SK-N-SH (cell line): Measurements from ENCODE around the gene GAB4. TPM values are rescaled to one million over a fixed set of nuclear protein-coding genes. Genes with fewer than 3 reads are reported as not detected.

Source experiments
- CTCF ChIA-PET: fragments of 300-600, 350-600 bp; formaldehyde crosslinking; extraction: SDS; loops from one replicate; lab custom pipeline; 2021; lab: Yijun Ruan, JAX
- POLR2A ChIA-PET: fragments of 350-600 bp; sonication (Branson Sonifier 250); formaldehyde crosslinking; extraction: SDS; loops from one replicate; lab custom pipeline; 2020; ENCODE audit warnings: antibody characterized with exemption, inconsistent platforms; lab: Yijun Ruan, JAX
- DNase-seq: peaks from one replicate; pipeline ENCODE4 v3.0.0; 2012
- H2AFZ ChIP-seq: fragments of 200-600 bp; sonication (generic); 2 replicates; pipeline ENCODE4 v1.8.1; 2016; ENCODE audit warnings: antibody characterized with exemption, mild to moderate bottlenecking, low read depth
- H3F3A ChIP-seq: fragments of 200-600 bp; sonication (generic); replicated peaks from 2 replicates; pipeline ENCODE3; 2016; ENCODE audit warnings: antibody characterized with exemption, mild to moderate bottlenecking; ENCODE audit not compliant: insufficient read depth
- H3K27ac ChIP-seq, 2 experiments: fragments of 200-500 bp in 1 of 2; fragments of 200-600 bp in 1 of 2; sonication (Bioruptor generic) in 1 of 2; sonication (generic), shearing (Covaris generic) in 1 of 2; 2 replicates each; pipeline versions ENCODE4 v1.5.1 to v1.6.1; 2014 to 2016; ENCODE audit warnings: low read depth in 2 of 2, inconsistent platforms in 1 of 2, low read length in 1 of 2, mild to moderate bottlenecking in 1 of 2, mixed read lengths in 1 of 2
- H3K27me3 ChIP-seq: fragments of 200-600 bp; sonication (generic), shearing (Covaris generic); 2 replicates; pipeline ENCODE4 v1.6.1; 2016; ENCODE audit warnings: mixed run types; ENCODE audit not compliant: insufficient read depth
- H3K36me3 ChIP-seq, 2 experiments: fragments of 200-500 bp in 1 of 2; fragments of 200-600 bp in 1 of 2; sonication (Bioruptor generic) in 1 of 2; sonication (generic) in 1 of 2; replicated peaks in 1 of 2; 2 replicates each; pipeline versions ENCODE3 to v1.5.1; 2014 to 2016; ENCODE audit warnings: low read length in 1 of 2, mild to moderate bottlenecking in 1 of 2; ENCODE audit not compliant: insufficient read depth in 2 of 2, control insufficient read depth in 1 of 2
- H3K4me1 ChIP-seq, 2 experiments: fragments of 200-500 bp in 1 of 2; fragments of 200-600 bp in 1 of 2; sonication (Bioruptor generic) in 1 of 2; sonication (generic), shearing (Covaris generic) in 1 of 2; 2 replicates each; pipeline versions ENCODE4 v1.5.1 to v1.6.1; 2014 to 2016; ENCODE audit warnings: low read depth in 1 of 2, low read length in 1 of 2, mixed run types in 1 of 2; ENCODE audit not compliant: insufficient read depth in 2 of 2, control insufficient read depth in 1 of 2
- H3K4me2 ChIP-seq: fragments of 200-600 bp; sonication (generic), shearing (Covaris generic); 2 replicates; pipeline ENCODE4 v1.6.1; 2017; ENCODE audit warnings: mixed run types
- H3K4me3 ChIP-seq, 2 experiments: fragments of 200-500 bp in 1 of 2; fragments of 200-600 bp in 1 of 2; sonication (Bioruptor generic) in 1 of 2; sonication (generic), shearing (Covaris generic) in 1 of 2; 2 replicates each; pipeline versions ENCODE4 v1.5.1 to v1.8.1; 2014 to 2016; ENCODE audit warnings: low read depth in 2 of 2, inconsistent platforms in 1 of 2, low read length in 1 of 2, mild to moderate bottlenecking in 1 of 2, mixed read lengths in 1 of 2, moderate library complexity in 1 of 2
- H3K79me2 ChIP-seq: fragments of 200-600 bp; sonication (generic); 2 replicates; pipeline ENCODE4 v1.8.1; 2017; ENCODE audit warnings: mild to moderate bottlenecking; ENCODE audit not compliant: insufficient read depth
- H3K9ac ChIP-seq: fragments of 200-600 bp; sonication (generic); 2 replicates; pipeline ENCODE4 v1.6.1; 2017; ENCODE audit warnings: mixed run types
- H3K9me2 ChIP-seq: fragments of 200-600 bp; sonication (generic); 2 replicates; pipeline ENCODE4 v1.6.1; 2017; ENCODE audit warnings: mixed run types
- H3K9me3 ChIP-seq: fragments of 200-600 bp; sonication (generic); 2 replicates; pipeline ENCODE4 v1.6.1; 2017; ENCODE audit warnings: mixed run types, mild to moderate bottlenecking, moderate library complexity
- H4K20me1 ChIP-seq: fragments of 200-600 bp; sonication (generic); 2 replicates; pipeline ENCODE4 v1.6.1; 2017; ENCODE audit warnings: mild to moderate bottlenecking, mixed run types; ENCODE audit not compliant: insufficient read depth
- CHD2 ChIP-seq: fragments of 150-350 bp; IDR thresholded peaks from 2 replicates; pipeline ENCODE4 v1.6.1; 2018; ENCODE audit warnings: low read length; ENCODE audit not compliant: partially characterized antibody
- EP300 ChIP-seq, 2 experiments: IDR thresholded peaks; 2 replicates each; pipeline versions ENCODE4 v1.4.0 to v1.6.1; 2012; ENCODE audit warnings: borderline replicate concordance in 1 of 2, low read depth in 1 of 2, low read length in 1 of 2
- EZH2phosphoT487 ChIP-seq: fragments of 200-600 bp; sonication (generic); IDR thresholded peaks from 2 replicates; pipeline ENCODE4 v1.6.1; 2017; ENCODE audit warnings: low read depth, mixed run types, mild to moderate bottlenecking, antibody characterized with exemption, moderate library complexity, borderline replicate concordance
- FOXM1 ChIP-seq: IDR thresholded peaks from 2 replicates; pipeline ENCODE4 v1.4.0; 2012; ENCODE audit warnings: low read depth, mild to moderate bottlenecking
- MEF2A ChIP-seq: IDR thresholded peaks from 2 replicates; pipeline ENCODE4 v1.4.0; 2012; ENCODE audit warnings: low read depth, borderline replicate concordance
- MXI1 ChIP-seq: IDR thresholded peaks from 2 replicates; pipeline ENCODE4 v1.6.1; 2012; ENCODE audit warnings: mild to moderate bottlenecking, low read depth, low read length, improper control_type of control experiment
- NFIC ChIP-seq: IDR thresholded peaks from 2 replicates; pipeline ENCODE4 v1.4.0; 2012; ENCODE audit warnings: borderline replicate concordance
- NRF1 ChIP-seq: IDR thresholded peaks from 2 replicates; pipeline ENCODE4 v1.6.1; 2012; ENCODE audit warnings: low read depth, mild to moderate bottlenecking, low read length
- POLR2AphosphoS5 ChIP-seq: IDR thresholded peaks from 2 replicates; pipeline ENCODE4 v1.6.1; 2012; ENCODE audit warnings: low read depth, low read length
- RAD21 ChIP-seq: IDR thresholded peaks from 2 replicates; pipeline ENCODE4 v1.6.1; 2012; ENCODE audit warnings: mild to moderate bottlenecking, low read length
- RCOR1 ChIP-seq: fragments of 150-350 bp; IDR thresholded peaks from 2 replicates; pipeline ENCODE4 v1.6.1; 2017; ENCODE audit warnings: antibody characterized with exemption, low read length
- RFX5 ChIP-seq: IDR thresholded peaks from 2 replicates; pipeline ENCODE4 v1.6.1; 2012; ENCODE audit warnings: mild to moderate bottlenecking, improper control_type of control experiment, low read length
- TCF12 ChIP-seq: IDR thresholded peaks from 2 replicates; pipeline ENCODE4 v1.4.0; 2012
- WGBS: methylation state at CpG from one replicate; pipeline ENCODE4 v1.1.6; 2017; ENCODE audit warnings: low lambda C conversion rate; 5-methylcytosine and 5-hydroxymethylcytosine counted together
- polyA plus RNA-seq, 3 experiments: library from polyadenylated mRNA; depleted of rRNA; stranded (reverse); fragments of >200 nt; gene quantifications; 2 replicates each; pipeline ENCODE4 v1.2.3, GENCODE V29; 2012
- TF ChIP-seq, protein P1 (sequence below): IDR thresholded peaks from 2 replicates; pipeline ENCODE4 v1.6.1; 2012; ENCODE audit warnings: mild to moderate bottlenecking, low read depth, low read length, moderate library complexity
- TF ChIP-seq, protein P2 (sequence below): fragments of 150-350 bp; IDR thresholded peaks from 2 replicates; pipeline ENCODE4 v1.6.1; 2016; ENCODE audit warnings: mild to moderate bottlenecking, low read depth, low read length
- TF ChIP-seq, protein P3 (sequence below): IDR thresholded peaks from 2 replicates; pipeline ENCODE4 v1.4.0; 2012; ENCODE audit warnings: low read depth

The GAB4 gene
- polyA plus RNA-seq (2012; rRNA removed), result not detected in 2 replicates
- not detected in 2 replicates for polyA plus RNA-seq (2012; cell fraction: cytosol; rRNA removed)
- polyA plus RNA-seq (2012; cell fraction: nucleus; rRNA removed), result not detected in 2 replicates

GRCh38 chr22:17007852-17008731 lies at the start of gene GAB4:
Gene GAB4 (minus strand): TSS chr22:17008222. CDS start chr22:17008114, 108 bp downstream.
- Histone ChIP-seq H3F3A (no peaks in the 10 kb centered on the region), H3K9me2 (no peaks in the 10 kb centered on the region), H3K9me3 (no peaks in the 10 kb centered on the region), H3K27ac (no peak within 1 kb of the TSS), H3K4me2 (no peak within 1 kb of the TSS), H3K4me1 (no peaks in the 10 kb centered on the region), H3K36me3 (no peaks in the 10 kb centered on the region), H4K20me1 (no peaks in the 10 kb centered on the region), H3K27me3 (no peaks in the 10 kb centered on the region; the same call in 1 of the 2 replicates), H3K4me3 (no peak within 1 kb of the TSS), H3K79me2 (no peaks in the 10 kb centered on the region), H3K9ac (no peak within 1 kb of the TSS), H2AFZ (no peak within 1 kb of the TSS)
- DNase-seq, result no peak
- ChIA-PET POLR2A (no interaction called here), CTCF (no interaction called here)
- TF ChIP-seq MXI1, result no peak
- TF ChIP-seq, protein P1, sequence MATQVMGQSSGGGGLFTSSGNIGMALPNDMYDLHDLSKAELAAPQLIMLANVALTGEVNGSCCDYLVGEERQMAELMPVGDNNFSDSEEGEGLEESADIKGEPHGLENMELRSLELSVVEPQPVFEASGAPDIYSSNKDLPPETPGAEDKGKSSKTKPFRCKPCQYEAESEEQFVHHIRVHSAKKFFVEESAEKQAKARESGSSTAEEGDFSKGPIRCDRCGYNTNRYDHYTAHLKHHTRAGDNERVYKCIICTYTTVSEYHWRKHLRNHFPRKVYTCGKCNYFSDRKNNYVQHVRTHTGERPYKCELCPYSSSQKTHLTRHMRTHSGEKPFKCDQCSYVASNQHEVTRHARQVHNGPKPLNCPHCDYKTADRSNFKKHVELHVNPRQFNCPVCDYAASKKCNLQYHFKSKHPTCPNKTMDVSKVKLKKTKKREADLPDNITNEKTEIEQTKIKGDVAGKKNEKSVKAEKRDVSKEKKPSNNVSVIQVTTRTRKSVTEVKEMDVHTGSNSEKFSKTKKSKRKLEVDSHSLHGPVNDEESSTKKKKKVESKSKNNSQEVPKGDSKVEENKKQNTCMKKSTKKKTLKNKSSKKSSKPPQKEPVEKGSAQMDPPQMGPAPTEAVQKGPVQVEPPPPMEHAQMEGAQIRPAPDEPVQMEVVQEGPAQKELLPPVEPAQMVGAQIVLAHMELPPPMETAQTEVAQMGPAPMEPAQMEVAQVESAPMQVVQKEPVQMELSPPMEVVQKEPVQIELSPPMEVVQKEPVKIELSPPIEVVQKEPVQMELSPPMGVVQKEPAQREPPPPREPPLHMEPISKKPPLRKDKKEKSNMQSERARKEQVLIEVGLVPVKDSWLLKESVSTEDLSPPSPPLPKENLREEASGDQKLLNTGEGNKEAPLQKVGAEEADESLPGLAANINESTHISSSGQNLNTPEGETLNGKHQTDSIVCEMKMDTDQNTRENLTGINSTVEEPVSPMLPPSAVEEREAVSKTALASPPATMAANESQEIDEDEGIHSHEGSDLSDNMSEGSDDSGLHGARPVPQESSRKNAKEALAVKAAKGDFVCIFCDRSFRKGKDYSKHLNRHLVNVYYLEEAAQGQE, result no peak
- no peak for TF ChIP-seq CHD2
- TF ChIP-seq NFIC, result no peak
- no peak for TF ChIP-seq EP300 (IDR thresholded peaks at IDR 0.05; ENCODE audit: borderline replicate concordance in 1 of 2, low read depth in 1 of 2, low read length in 1 of 2)
- TF ChIP-seq, protein P2, sequence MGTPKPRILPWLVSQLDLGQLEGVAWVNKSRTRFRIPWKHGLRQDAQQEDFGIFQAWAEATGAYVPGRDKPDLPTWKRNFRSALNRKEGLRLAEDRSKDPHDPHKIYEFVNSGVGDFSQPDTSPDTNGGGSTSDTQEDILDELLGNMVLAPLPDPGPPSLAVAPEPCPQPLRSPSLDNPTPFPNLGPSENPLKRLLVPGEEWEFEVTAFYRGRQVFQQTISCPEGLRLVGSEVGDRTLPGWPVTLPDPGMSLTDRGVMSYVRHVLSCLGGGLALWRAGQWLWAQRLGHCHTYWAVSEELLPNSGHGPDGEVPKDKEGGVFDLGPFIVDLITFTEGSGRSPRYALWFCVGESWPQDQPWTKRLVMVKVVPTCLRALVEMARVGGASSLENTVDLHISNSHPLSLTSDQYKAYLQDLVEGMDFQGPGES, result no peak
- TF ChIP-seq POLR2AphosphoS5, result no peak
- TF ChIP-seq MEF2A, result no peak
- WGBS, result 35% methylated on average over 42 of the region's 49 CpGs

DNA sequence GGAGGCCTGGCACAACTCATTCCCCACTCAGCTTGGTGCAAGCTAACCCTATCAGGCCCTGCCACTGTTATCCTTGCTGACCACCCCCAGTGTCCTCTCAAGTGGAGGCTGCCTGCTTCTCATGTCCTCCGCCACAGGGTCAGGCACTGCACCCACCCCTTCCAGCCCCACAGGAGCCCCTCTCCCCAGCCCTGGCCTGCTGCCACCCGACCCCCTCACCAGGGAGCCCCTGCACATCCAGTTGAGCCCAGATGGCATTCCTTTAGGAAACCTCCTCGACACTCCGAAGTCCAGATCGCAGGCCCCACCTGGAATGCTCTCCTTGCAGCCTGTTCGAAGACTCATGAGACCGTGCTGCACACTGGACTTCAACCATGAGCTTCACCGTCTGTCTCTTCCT lies 48.8 kb upstream of the GAB4 start:
- Histone ChIP-seq H3K4me3 (no peak overlapping the region), H3K9me2 (no peaks in the 10 kb centered on the region), H3F3A (no peaks in the 10 kb centered on the region), H3K9ac (no peak overlapping the region), H3K36me3 (no peaks in the 10 kb centered on the region), H2AFZ (no peak overlapping the region), H3K27me3 (peaks cover 19% of the 10 kb centered on the region), H3K4me2 (no peak overlapping the region), H4K20me1 (no peaks in the 10 kb centered on the region), H3K4me1 (no peaks in the 10 kb centered on the region), H3K79me2 (no peaks in the 10 kb centered on the region), H3K27ac (no peak overlapping the region), H3K9me3 (no peaks in the 10 kb centered on the region)
- no peak for DNase-seq
- TF ChIP-seq RAD21, result no peak
- no peak for TF ChIP-seq FOXM1
- TF ChIP-seq TCF12, result no peak
- no peak for TF ChIP-seq RCOR1
- TF ChIP-seq, protein P3, sequence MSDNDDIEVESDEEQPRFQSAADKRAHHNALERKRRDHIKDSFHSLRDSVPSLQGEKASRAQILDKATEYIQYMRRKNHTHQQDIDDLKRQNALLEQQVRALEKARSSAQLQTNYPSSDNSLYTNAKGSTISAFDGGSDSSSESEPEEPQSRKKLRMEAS, result no peak
- no peak for TF ChIP-seq MXI1
- no peak for TF ChIP-seq EZH2phosphoT487
- no peak for TF ChIP-seq MEF2A
- no peak for TF ChIP-seq NRF1
- TF ChIP-seq CHD2, result no peak
- TF ChIP-seq, protein P2, result no peak
- TF ChIP-seq RFX5, result no peak
- ChIA-PET POLR2A (no interaction called here), CTCF (interaction anchor here (1.0 to 2.9 kb wide), 7 partner anchors 10 to 139 kb away, joined by 3 to 27 read pairs (median 11); no protein-coding TSS in a partner anchor)
- WGBS, result 19% methylated on average over 7 of the region's 8 CpGs
